Naive thymus-derived CD4-positive, alpha-beta T cell (primary cell): ENCODE measurements around the gene HGFAC. TPM values are rescaled to one million over a fixed set of nuclear protein-coding genes. Genes with fewer than 3 reads are reported as not detected.

Source experiments
- ATAC-seq: fragments of 150-1000 bp; cut with Tn5 transposase; 2 replicates; pipeline ENCODE4 v1.10.0; 2021; ENCODE audit warnings: mild to moderate bottlenecking, moderate library complexity
- CTCF ChIA-PET: fragments of 350-600 bp; sonication (Branson Sonifier 250); formaldehyde crosslinking; loops from one replicate; lab custom pipeline; 2021; ENCODE audit warnings: antibody characterized with exemption; lab: Charles Lee
- POLR2A ChIA-PET: fragments of 350-600 bp; sonication (Branson Sonifier 250); formaldehyde crosslinking; loops from one replicate; lab custom pipeline; 2021; ENCODE audit warnings: antibody characterized with exemption, inconsistent platforms; lab: Charles Lee
- DNase-seq, 9 donors: peaks; one replicate each; pipeline versions ENCODE4 v3.0.0 to v3.0.0-alpha.2; 2020 to 2022; ENCODE audit warnings: mixed read lengths in 1 of 9
- H3K27ac ChIP-seq: one replicate; pipeline ENCODE4 v1.7.0; 2013; ENCODE audit warnings: mild to moderate bottlenecking, low read depth, low read length, moderate library complexity
- H3K27me3 ChIP-seq, 2 donors: one replicate each; pipeline ENCODE4 v1.7.0; 2013; ENCODE audit warnings: low read length in 2 of 2, mild to moderate bottlenecking in 2 of 2, moderate library complexity in 2 of 2; ENCODE audit not compliant: control insufficient read depth in 2 of 2, insufficient read depth in 2 of 2
- H3K36me3 ChIP-seq, 3 experiments: 1 replicate in 2 of 3; 2 replicates in 1 of 3; pipeline ENCODE4 v1.7.0; 2013; ENCODE audit warnings: low read length in 3 of 3, mild to moderate bottlenecking in 3 of 3, moderate library complexity in 1 of 3; ENCODE audit not compliant: insufficient read depth in 3 of 3, control insufficient read depth in 2 of 3
- H3K4me1 ChIP-seq, 2 donors: one replicate each; pipeline ENCODE4 v1.7.0; 2013; ENCODE audit warnings: low read length in 2 of 2, mild to moderate bottlenecking in 2 of 2, moderate library complexity in 1 of 2; ENCODE audit not compliant: control insufficient read depth in 2 of 2, insufficient read depth in 2 of 2
- H3K4me3 ChIP-seq: 2 replicates; pipeline ENCODE4 v1.7.0; 2013; ENCODE audit warnings: mild to moderate bottlenecking, low read length
- H3K9me3 ChIP-seq, 3 experiments: 1 replicate in 2 of 3; 2 replicates in 1 of 3; pipeline ENCODE4 v1.7.0; 2013; ENCODE audit warnings: low read length in 3 of 3; ENCODE audit not compliant: control insufficient read depth in 2 of 3
- H3K27ac Mint-ChIP-seq, 9 donors: one replicate each; pipeline ENCODE4 v1.8.0; 2020 to 2022; ENCODE audit warnings: mixed read lengths in 9 of 9, mild to moderate bottlenecking in 8 of 9, moderate library complexity in 5 of 9, inconsistent platforms in 2 of 9
- H3K27me3 Mint-ChIP-seq, 5 donors: one replicate each; pipeline ENCODE4 v1.8.0; 2021 to 2022; ENCODE audit warnings: mixed read lengths in 5 of 5, mild to moderate bottlenecking in 1 of 5
- H3K36me3 Mint-ChIP-seq, 5 donors: one replicate each; pipeline ENCODE4 v1.8.0; 2020 to 2022; ENCODE audit warnings: mixed read lengths in 5 of 5, mild to moderate bottlenecking in 3 of 5, inconsistent platforms in 1 of 5
- H3K4me1 Mint-ChIP-seq, 7 donors: one replicate each; pipeline ENCODE4 v1.8.0; 2020 to 2022; ENCODE audit warnings: mixed read lengths in 7 of 7, mild to moderate bottlenecking in 3 of 7, inconsistent platforms in 1 of 7
- H3K4me3 Mint-ChIP-seq, 10 donors: one replicate each; pipeline ENCODE4 v1.8.0; 2020 to 2022; ENCODE audit warnings: mild to moderate bottlenecking in 10 of 10, mixed read lengths in 10 of 10, moderate library complexity in 6 of 10, inconsistent platforms in 2 of 10
- H3K9me3 Mint-ChIP-seq, 11 donors: one replicate each; pipeline ENCODE4 v1.8.0; 2020 to 2022; ENCODE audit warnings: mixed read lengths in 11 of 11, mild to moderate bottlenecking in 4 of 11, inconsistent platforms in 1 of 11, moderate library complexity in 1 of 11
- intact Hi-C, 2 donors: fragments of 100-400 bp; cut with micrococcal nuclease; formaldehyde crosslinking; loops; one replicate each; pipeline ENCODE4 v1.15.1; 2023
- polyA plus RNA-seq, 2 donors: library from polyadenylated mRNA; unstranded; fragments of 300-500 nt; fragmentation: Illumina TruSeq; gene quantifications; one replicate each; pipeline ENCODE4 v1.2.3, GENCODE V29; 2021
- total RNA-seq, 6 experiments: library from RNA in 5 of 6; stranded (reverse) in 5 of 6; gene quantifications; 1 replicate in 5 of 6; 2 replicates in 1 of 6; pipeline ENCODE4 v1.2.3 and lab custom pipeline; 2021 to 2026

The HGFAC gene
- total and polyA plus RNA-seq, 7 experiments from 2014 or later = 0.54 to 0.82 TPM; not detected in 5

- POLR2A ChIA-PET = no interaction called here
- Mint-ChIP-seq H3K36me3 (peaks cover 0 to 3% (median 0%) of the 10 kb centered on the region in 5 donors), H3K9me3 (peaks cover 0 to 6% (median 0%) of the 10 kb centered on the region in 11 donors), H3K4me3 (peak overlapping the region in 1 of 10 donors; percentile 65), H3K4me1 (peaks cover 0 to 1% (median 0%) of the 10 kb centered on the region in 7 donors), H3K27ac (peak overlapping the region in 1 of 9 donors; percentile 46), H3K27me3 (peaks cover 15 to 30% (median 23%) of the 10 kb centered on the region in 5 donors)
- no peak overlapping the region for H3K27ac ChIP-seq
- no peaks in the 10 kb centered on the region for H3K36me3 ChIP-seq
- intact Hi-C loops = no loop called here
- H3K9me3 ChIP-seq = no peaks in the 10 kb centered on the region
- CTCF ChIA-PET = no interaction called here
- no peak for ATAC-seq
- H3K4me3 ChIP-seq = no peak overlapping the region
- no peaks in the 10 kb centered on the region for H3K4me1 ChIP-seq
- H3K27me3 ChIP-seq = peaks cover 0 to 3% of the 10 kb centered on the region in 2 donors
- no peak for DNase-seq
Measured at GRCh38 chr4:3464349-3464905, 22.7 kb downstream of the HGFAC start.

- peaks cover 0 to 1% (median 0%) of the 10 kb centered on the region in 7 donors for H3K4me1 Mint-ChIP-seq
- Histone ChIP-seq H3K4me3 (no peak overlapping the region), H3K9me3 (no peaks in the 10 kb centered on the region), H3K36me3 (no peaks in the 10 kb centered on the region), H3K27ac (no peak overlapping the region), H3K4me1 (no peaks in the 10 kb centered on the region), H3K27me3 (peaks cover 0 to 3% of the 10 kb centered on the region in 2 donors)
- peaks cover 11 to 26% (median 19%) of the 10 kb centered on the region in 5 donors for H3K27me3 Mint-ChIP-seq
- ATAC-seq (no peak), DNase-seq (no peak)
- ChIA-PET CTCF (no interaction called here), POLR2A (no interaction called here)
- H3K36me3 Mint-ChIP-seq = peaks cover 0 to 2% (median 0%) of the 10 kb centered on the region in 5 donors
- intact Hi-C loops = no loop called here
- peak overlapping the region in 1 of 10 donors; percentile 65 for H3K4me3 Mint-ChIP-seq
- H3K9me3 Mint-ChIP-seq = peaks cover 0 to 4% (median 0%) of the 10 kb centered on the region in 11 donors
- H3K27ac Mint-ChIP-seq = no peak overlapping the region
Measured at GRCh38 chr4:3464911-3465697, 23.3 kb downstream of the HGFAC start.

DNA sequence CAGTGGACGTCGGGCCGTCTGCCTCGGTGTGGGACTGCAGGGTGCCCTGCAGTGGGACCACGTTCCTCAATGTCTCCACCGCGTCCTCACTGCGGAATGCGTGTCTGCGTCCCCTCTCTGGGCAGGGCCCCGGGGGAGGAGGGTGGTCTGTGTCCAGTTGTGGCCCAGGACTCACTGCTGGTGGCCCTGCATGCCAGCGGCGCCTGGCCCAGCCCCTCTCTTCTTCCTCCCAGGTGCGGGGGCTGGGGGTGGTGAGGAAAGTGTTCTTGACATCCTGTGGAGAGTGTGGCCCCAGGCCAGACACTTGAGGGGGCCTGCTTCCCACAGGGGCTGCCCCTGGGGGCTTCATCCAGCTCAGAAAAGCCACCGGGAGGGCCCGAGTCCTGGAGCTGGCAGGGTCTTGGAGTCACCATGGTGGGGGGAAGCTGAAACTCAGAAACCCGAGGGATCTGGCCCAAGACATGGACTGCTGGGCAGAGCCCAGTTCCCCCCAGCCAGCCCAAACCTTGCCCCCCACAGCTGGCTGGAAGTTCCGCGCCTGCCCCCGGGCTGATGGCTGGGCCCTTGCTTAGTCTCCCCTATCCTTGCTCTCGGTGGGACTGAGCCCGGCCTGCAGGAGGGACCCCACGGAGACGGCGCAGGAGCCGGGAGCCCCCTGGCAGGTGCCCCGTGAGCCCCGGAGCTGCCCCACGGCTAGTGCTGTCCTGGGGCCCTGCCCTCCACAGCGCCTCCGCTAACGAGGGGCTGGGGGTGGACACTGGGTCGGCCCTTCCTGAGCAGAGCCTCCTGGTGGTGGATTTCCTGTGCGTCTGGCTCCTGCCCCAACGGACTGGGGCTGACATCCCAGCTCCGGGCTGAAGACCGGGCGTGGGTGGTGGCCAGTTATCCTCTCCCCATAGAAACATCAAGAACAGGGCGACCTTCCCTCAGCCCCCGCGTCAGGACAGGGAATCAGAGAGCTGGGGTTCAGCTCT lies 24.2 kb downstream of the HGFAC start:
- POLR2A ChIA-PET = no interaction called here
- DNase-seq = no peak

GRCh38 chr4:3466691-3467600 lies 25.2 kb downstream of the HGFAC start:
- no peak for ATAC-seq
- no peak for DNase-seq
- H3K27ac Mint-ChIP-seq = no peak overlapping the region
- Histone ChIP-seq H3K9me3 (no peaks in the 10 kb centered on the region), H3K4me1 (no peaks in the 10 kb centered on the region), H3K27me3 (peaks cover 0 to 3% of the 10 kb centered on the region in 2 donors), H3K27ac (no peak overlapping the region), H3K36me3 (no peaks in the 10 kb centered on the region), H3K4me3 (no peak overlapping the region)
- ChIA-PET POLR2A (no interaction called here), CTCF (interaction anchor here (0.6 kb wide), 1 partner anchor 276 kb away, joined by 4 read pairs; no protein-coding TSS in a partner anchor)
- peaks cover 4 to 22% (median 16%) of the 10 kb centered on the region in 5 donors for H3K27me3 Mint-ChIP-seq
- no peaks in the 10 kb centered on the region for H3K36me3 Mint-ChIP-seq
- H3K4me1 Mint-ChIP-seq = peaks cover 0 to 1% (median 0%) of the 10 kb centered on the region in 7 donors
- intact Hi-C loops = no loop called here
- H3K4me3 Mint-ChIP-seq = no peak overlapping the region
- peaks cover 0 to 2% (median 0%) of the 10 kb centered on the region in 11 donors for H3K9me3 Mint-ChIP-seq

More for the DNA sequence above, 24.2 kb downstream of the HGFAC start:
- H3K27ac ChIP-seq = no peak overlapping the region
- H3K36me3 ChIP-seq = no peaks in the 10 kb centered on the region
- no peak for ATAC-seq
- no peaks in the 10 kb centered on the region for H3K9me3 ChIP-seq
- CTCF ChIA-PET = interaction anchor here (0.6 kb wide), 1 partner anchor 275 kb away, joined by 4 read pairs; no protein-coding TSS in a partner anchor
- intact Hi-C loops = no loop called here
- no peaks in the 10 kb centered on the region for H3K36me3 Mint-ChIP-seq
- no peak overlapping the region for H3K4me3 ChIP-seq
- H3K4me3 Mint-ChIP-seq = no peak overlapping the region
- H3K4me1 Mint-ChIP-seq = peaks cover 0 to 1% (median 0%) of the 10 kb centered on the region in 7 donors
- H3K9me3 Mint-ChIP-seq = peaks cover 0 to 2% (median 0%) of the 10 kb centered on the region in 11 donors
- no peak overlapping the region for H3K27ac Mint-ChIP-seq
- H3K27me3 Mint-ChIP-seq = peaks cover 5 to 24% (median 18%) of the 10 kb centered on the region in 5 donors
- H3K4me1 ChIP-seq = no peaks in the 10 kb centered on the region
- peaks cover 0 to 3% of the 10 kb centered on the region in 2 donors for H3K27me3 ChIP-seq

DNA sequence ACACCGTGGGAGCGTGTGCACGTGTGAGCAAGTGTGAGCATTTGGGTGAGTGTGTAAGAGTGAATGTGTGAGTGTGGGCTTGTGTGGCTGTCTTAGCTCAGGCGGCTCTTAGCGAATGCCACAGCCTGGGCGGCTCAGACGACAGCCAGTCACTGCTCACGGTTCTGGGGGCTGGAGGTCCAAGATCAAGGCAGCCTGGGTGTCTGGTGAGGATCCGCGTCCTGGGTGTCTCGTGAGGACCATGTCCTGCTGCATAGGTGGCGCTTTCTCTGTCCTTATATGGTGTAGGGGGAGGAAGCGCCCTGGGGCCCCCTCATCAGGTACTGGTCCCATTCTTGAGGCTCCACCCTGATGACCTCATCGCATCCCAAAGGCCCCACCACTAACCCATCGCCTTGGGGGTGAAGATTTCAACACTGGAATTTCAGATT lies 25.8 kb downstream of the HGFAC start:
- H3K27me3 ChIP-seq = peaks cover 0 to 3% of the 10 kb centered on the region in 2 donors
- intact Hi-C loops = no loop called here
- DNase-seq (no peak), ATAC-seq (no peak)
- H3K4me1 ChIP-seq = no peaks in the 10 kb centered on the region
- Mint-ChIP-seq H3K9me3 (peaks cover 0 to 2% (median 0%) of the 10 kb centered on the region in 11 donors), H3K27ac (no peak overlapping the region), H3K4me1 (peaks cover 0 to 1% (median 0%) of the 10 kb centered on the region in 7 donors), H3K27me3 (peaks cover 0 to 15% (median 13%) of the 10 kb centered on the region in 5 donors), H3K4me3 (no peak overlapping the region), H3K36me3 (no peaks in the 10 kb centered on the region)
- no peak overlapping the region for H3K4me3 ChIP-seq
- H3K9me3 ChIP-seq = no peaks in the 10 kb centered on the region
- no peaks in the 10 kb centered on the region for H3K36me3 ChIP-seq
- POLR2A ChIA-PET = no interaction called here
- no peak overlapping the region for H3K27ac ChIP-seq
- CTCF ChIA-PET = no interaction called here
